ENCODE measurements around the gene CRADD. TPM values are rescaled to one million over a fixed set of nuclear protein-coding genes. Genes with fewer than 3 reads are reported as not detected.

CRADD gene
- total and polyA plus RNA-seq, 2 donors (not counting 1 experiment from before 2014, with no cell fraction given), result 5.8 to 15.1 TPM

- intact Hi-C loops (cut with micrococcal nuclease), result no loop called here
- H3K27me3 Mint-ChIP-seq, result no peaks in the 10 kb centered on the region
- ATAC-seq (ENCODE audit: low read depth) (no peak), DNase-seq (no peak)
- no peak overlapping the region for H3K4me3 Mint-ChIP-seq
- peaks cover 20% of the 10 kb centered on the region for H3K4me1 Mint-ChIP-seq
- CTCF ChIA-PET, result interaction anchor here (0.6 kb wide), 1 partner anchor 95 kb away, joined by 4 read pairs; no protein-coding TSS in a partner anchor
- Histone ChIP-seq H3K9ac (ENCODE audit: low read length) (no peak overlapping the region), H3K79me2 (ENCODE audit: control insufficient read depth, insufficient read depth, low read length) (peaks cover 52% of the 10 kb centered on the region), H3K9me3 (ENCODE audit: control extremely low read depth in 1 of 3, control insufficient read depth in 2 of 3, insufficient read depth in 1 of 3, low read length in 2 of 3) (no peaks in the 10 kb centered on the region), H3K36me3 (replicated peaks in 1 of 2; ENCODE audit: control extremely low read depth in 1 of 2, control insufficient read depth in 1 of 2, extremely low read depth in 1 of 2, insufficient read depth in 2 of 2, low read length in 1 of 2) (peaks cover 0 to 4% of the 10 kb centered on the region in 2 experiments), H3K4me2 (replicated peaks; ENCODE audit: low read depth, low read length, poor library complexity, severe bottlenecking) (no peak overlapping the region), H3K27ac (ENCODE audit: low read length in 2 of 2) (no peak overlapping the region), H3K27me3 (replicated peaks in 1 of 4; ENCODE audit: control extremely low read depth in 1 of 4, control insufficient read depth in 3 of 4, insufficient read depth in 4 of 4, low read length in 3 of 4) (no peaks in the 10 kb centered on the region), H3K4me1 (ENCODE audit: control insufficient read depth in 2 of 2, insufficient read depth in 2 of 2, low read length in 2 of 2) (peaks cover 9 to 12% of the 10 kb centered on the region in 2 donors), H2AFZ (ENCODE audit: insufficient read depth, low read depth, low read length, poor library complexity, severe bottlenecking) (no peak overlapping the region), H3K4me3 (ENCODE audit: control extremely low read depth in 1 of 5, extremely low read depth in 1 of 5, insufficient read depth in 1 of 5, low read depth in 2 of 5, low read length in 4 of 5) (no peak overlapping the region), H4K20me1 (ENCODE audit: control insufficient read depth, insufficient read depth, low read length, poor library complexity, severe bottlenecking) (no peaks in the 10 kb centered on the region)
- POLR2A ChIA-PET, result no interaction called here
- no peak overlapping the region for H3K27ac Mint-ChIP-seq
- WGBS (ENCODE audit: insufficient coverage), result 97% methylated on average over 5 of the region's 5 CpGs
- no peaks in the 10 kb centered on the region for H3K9me3 Mint-ChIP-seq (ENCODE audit: insufficient read depth)
- no peak for TF ChIP-seq CTCF (IDR thresholded peaks at IDR 0.05)
- no peak for TF ChIP-seq EZH2 (IDR thresholded peaks at IDR 0.05; ENCODE audit: borderline replicate concordance, insufficient read depth, low read depth, low read length, poor library complexity, severe bottlenecking)
These were observed 5.7 kb downstream of the CRADD start for GRCh38 chr12:93682846-93683261.

DNA sequence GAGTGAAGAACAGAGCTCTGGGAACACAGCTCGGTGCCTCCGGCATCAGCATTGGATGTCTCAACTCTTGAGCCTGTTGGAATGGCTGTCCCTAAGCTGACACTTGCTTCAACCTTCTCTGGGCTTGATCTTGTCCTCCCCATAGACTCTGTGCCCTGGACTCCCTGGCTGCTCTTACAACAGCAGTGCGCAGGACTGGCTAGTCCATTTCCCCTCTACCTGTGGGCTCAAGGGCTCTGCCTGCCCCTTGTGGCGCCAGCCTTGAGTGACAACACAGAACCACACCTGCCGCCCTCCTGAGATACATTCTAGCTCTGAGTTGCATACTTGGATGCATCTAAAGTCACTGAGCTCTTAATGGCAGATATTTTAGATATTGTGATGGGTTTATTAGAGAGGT is 6.2 kb downstream of the CRADD start:
- Histone ChIP-seq H2AFZ (ENCODE audit: insufficient read depth, low read depth, low read length, poor library complexity, severe bottlenecking) (no peak overlapping the region), H4K20me1 (ENCODE audit: control insufficient read depth, insufficient read depth, low read length, poor library complexity, severe bottlenecking) (no peaks in the 10 kb centered on the region), H3K4me2 (replicated peaks; ENCODE audit: low read depth, low read length, poor library complexity, severe bottlenecking) (no peak overlapping the region), H3K4me3 (ENCODE audit: control extremely low read depth in 1 of 5, extremely low read depth in 1 of 5, insufficient read depth in 1 of 5, low read depth in 2 of 5, low read length in 4 of 5) (no peak overlapping the region), H3K27ac (ENCODE audit: low read length in 2 of 2) (no peak overlapping the region), H3K36me3 (replicated peaks in 1 of 2; ENCODE audit: control extremely low read depth in 1 of 2, control insufficient read depth in 1 of 2, extremely low read depth in 1 of 2, insufficient read depth in 2 of 2, low read length in 1 of 2) (peaks cover 0 to 4% of the 10 kb centered on the region in 2 experiments), H3K27me3 (replicated peaks in 1 of 4; ENCODE audit: control extremely low read depth in 1 of 4, control insufficient read depth in 3 of 4, insufficient read depth in 4 of 4, low read length in 3 of 4) (no peaks in the 10 kb centered on the region), H3K4me1 (ENCODE audit: control insufficient read depth in 2 of 2, insufficient read depth in 2 of 2, low read length in 2 of 2) (peaks cover 3 to 6% of the 10 kb centered on the region in 2 donors), H3K79me2 (ENCODE audit: control insufficient read depth, insufficient read depth, low read length) (peaks cover 52% of the 10 kb centered on the region), H3K9me3 (ENCODE audit: control extremely low read depth in 1 of 3, control insufficient read depth in 2 of 3, insufficient read depth in 1 of 3, low read length in 2 of 3) (no peaks in the 10 kb centered on the region), H3K9ac (ENCODE audit: low read length) (no peak overlapping the region)
- ChIA-PET POLR2A (no interaction called here), CTCF (interaction anchor here (0.6 kb wide), 2 partner anchors 96 to 419 kb away, joined by 3 to 4 read pairs; no protein-coding TSS in a partner anchor)
- no peaks in the 10 kb centered on the region for H3K9me3 Mint-ChIP-seq (ENCODE audit: insufficient read depth)
- DNase-seq (no peak), ATAC-seq (ENCODE audit: low read depth) (no peak)
- no peak overlapping the region for H3K4me3 Mint-ChIP-seq
- TF ChIP-seq CTCF (IDR thresholded peaks at IDR 0.05) (no peak), EZH2 (IDR thresholded peaks at IDR 0.05; ENCODE audit: borderline replicate concordance, insufficient read depth, low read depth, low read length, poor library complexity, severe bottlenecking) (no peak)
- intact Hi-C loops (cut with micrococcal nuclease), result no loop called here
- WGBS (ENCODE audit: insufficient coverage), result 95% methylated on average over 5 of the region's 5 CpGs
- peaks cover 15% of the 10 kb centered on the region for H3K4me1 Mint-ChIP-seq
- no peaks in the 10 kb centered on the region for H3K27me3 Mint-ChIP-seq
- H3K27ac Mint-ChIP-seq, result no peak overlapping the region
